Stimulated activated CD8-positive, alpha-beta memory T cell treated with anti-CD3 and anti-CD28 coated beads, Interleukin-15, amount 100 ng/mL, for 4 hours (primary cell): Measurements from ENCODE around the gene DHX36.

Experiments used
- DNase-seq, 2 donors: peaks; one replicate each; pipeline ENCODE4 v3.0.0-alpha.2; 2020; ENCODE audit warnings: low read depth in 2 of 2

The DHX36 gene

DNA sequence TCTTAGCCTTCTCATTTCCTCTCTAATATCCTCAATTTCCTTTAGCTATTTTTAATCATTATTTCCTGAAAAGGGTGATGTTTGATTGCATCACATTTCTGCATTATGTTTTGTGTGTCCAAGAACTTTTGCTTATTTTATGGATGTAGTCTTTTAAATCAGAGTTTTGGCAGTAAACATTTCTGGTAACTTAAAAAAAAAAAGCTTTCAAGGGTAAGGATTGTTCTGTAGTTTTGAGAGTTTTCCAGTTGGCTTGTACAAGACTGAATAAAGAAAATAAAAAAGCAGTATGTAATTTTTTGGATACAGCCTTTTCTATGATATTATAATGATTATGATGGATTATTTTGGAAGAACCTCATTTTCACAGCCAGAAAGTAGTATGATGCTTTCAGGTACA lies 99.4 kb downstream of the DHX36 start:
- no peak for DNase-seq

DNA sequence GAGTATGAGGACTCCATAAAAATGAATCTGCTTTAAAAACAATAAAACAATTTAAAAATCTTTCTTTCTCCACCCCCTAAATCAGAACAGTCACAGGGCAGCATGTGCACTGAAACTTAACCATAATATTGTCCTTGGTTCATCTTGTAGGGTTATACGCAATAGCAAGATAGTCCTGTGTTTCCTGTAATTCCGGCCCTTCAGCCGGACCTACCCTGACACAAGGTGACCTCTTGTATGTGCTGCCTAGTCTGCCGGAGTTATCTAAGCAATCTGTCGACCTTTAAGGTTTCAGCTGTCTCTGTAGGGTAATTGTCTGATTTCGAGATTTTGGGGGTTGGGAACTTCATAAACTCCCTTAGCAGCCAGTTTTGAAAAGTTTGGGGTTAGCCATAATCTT lies 99.9 kb downstream of the DHX36 start:
- no peak for DNase-seq

DNA sequence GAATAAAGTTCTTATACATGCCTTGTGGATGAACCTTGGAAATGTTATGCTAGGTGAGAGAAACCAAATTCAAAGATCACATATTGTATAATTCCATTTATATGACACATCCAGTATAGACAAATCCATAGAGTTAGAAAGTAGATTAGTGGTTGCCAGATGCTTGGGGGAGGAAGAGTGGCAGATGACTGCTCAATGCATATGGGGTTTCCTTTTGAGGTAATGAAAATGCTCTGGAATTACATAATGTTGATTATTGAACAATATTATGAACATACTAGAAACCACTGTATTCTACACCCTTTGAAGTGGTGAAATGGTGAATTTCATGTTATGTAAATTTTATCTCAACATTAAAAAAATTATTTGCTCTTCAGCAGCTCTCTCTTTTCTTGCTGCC lies 100.8 kb downstream of the DHX36 start:
- DNase-seq, result no peak
